ENCODE results near the gene ZNF214. TPM values are rescaled to one million over a fixed set of nuclear protein-coding genes. Genes with fewer than 3 reads are reported as not detected.

The ZNF214 gene
- total RNA-seq, 1 donor from 2014 or later = 3.7 TPM

GRCh38 chr11:7028141-7028540 is 8.0 kb upstream of the ZNF214 start:
- no peak overlapping the region for H3K4me3 ChIP-seq
- no peak overlapping the region for H3K27ac ChIP-seq
- no peaks in the 10 kb centered on the region for H3K36me3 ChIP-seq
- no peak for DNase-seq
- intact Hi-C loops (cut with DNase I) = no loop called here
- H3K9me3 ChIP-seq = no peaks in the 10 kb centered on the region
- no peak for TF ChIP-seq CTCF (IDR thresholded peaks at IDR 0.05)
- ATAC-seq = no peak
- H3K4me1 ChIP-seq = no peaks in the 10 kb centered on the region
- no peaks in the 10 kb centered on the region for H3K27me3 ChIP-seq

GRCh38 chr11:7021318-7021717 is 1.2 kb upstream of the ZNF214 start:
- Histone ChIP-seq H3K4me1 (no peaks in the 10 kb centered on the region), H3K4me3 (no peak overlapping the region), H3K36me3 (no peaks in the 10 kb centered on the region), H3K9me3 (no peaks in the 10 kb centered on the region), H3K27ac (no peak overlapping the region), H3K27me3 (no peaks in the 10 kb centered on the region)
- DNase-seq (no peak), ATAC-seq (no peak)
- intact Hi-C loops (cut with DNase I) = no loop called here
- no peak for TF ChIP-seq CTCF (IDR thresholded peaks at IDR 0.05)

GRCh38 chr11:7019500-7020182 is 505 bp downstream of the ZNF214 start:
- peak overlapping the region; percentile 61 for H3K4me3 ChIP-seq

GRCh38 chr11:7016011-7016410 is 4.1 kb downstream of the ZNF214 start:
- Histone ChIP-seq H3K36me3 (no peaks in the 10 kb centered on the region), H3K27ac (no peak overlapping the region), H3K4me3 (no peak overlapping the region), H3K4me1 (no peaks in the 10 kb centered on the region), H3K27me3 (no peaks in the 10 kb centered on the region), H3K9me3 (no peaks in the 10 kb centered on the region)
- intact Hi-C loops (cut with DNase I) = no loop called here
- no peak for ATAC-seq
- no peak for TF ChIP-seq CTCF (IDR thresholded peaks at IDR 0.05)
- no peak for DNase-seq

More at GRCh38 chr11:7019500-7020182, 505 bp downstream of the ZNF214 start:
- intact Hi-C loops (cut with DNase I) = no loop called here
- DNase-seq (peak; percentile 66), ATAC-seq (peak; percentile 48)
- no peaks in the 10 kb centered on the region for H3K9me3 ChIP-seq
- H3K27ac ChIP-seq = peak overlapping the region; percentile 83
- no peaks in the 10 kb centered on the region for H3K27me3 ChIP-seq
- no peaks in the 10 kb centered on the region for H3K4me1 ChIP-seq
- TF ChIP-seq CTCF (IDR thresholded peaks at IDR 0.05) = no peak
- no peaks in the 10 kb centered on the region for H3K36me3 ChIP-seq

GRCh38 chr11:7014118-7014517 is 6.0 kb downstream of the ZNF214 start:
- no peak overlapping the region for H3K27ac ChIP-seq
- intact Hi-C loops (cut with DNase I) = no loop called here
- no peak overlapping the region for H3K4me3 ChIP-seq
- H3K27me3 ChIP-seq = no peaks in the 10 kb centered on the region
- DNase-seq (no peak), ATAC-seq (no peak)
- H3K4me1 ChIP-seq = no peaks in the 10 kb centered on the region
- no peaks in the 10 kb centered on the region for H3K9me3 ChIP-seq
- no peak for TF ChIP-seq CTCF (IDR thresholded peaks at IDR 0.05)
- H3K36me3 ChIP-seq = no peaks in the 10 kb centered on the region

- no peaks in the 10 kb centered on the region for H3K36me3 ChIP-seq
- no peaks in the 10 kb centered on the region for H3K27me3 ChIP-seq
- no peak overlapping the region for H3K4me3 ChIP-seq
- no peaks in the 10 kb centered on the region for H3K4me1 ChIP-seq
- H3K27ac ChIP-seq = no peak overlapping the region
- no peaks in the 10 kb centered on the region for H3K9me3 ChIP-seq
- TF ChIP-seq CTCF (IDR thresholded peaks at IDR 0.05) = no peak
- DNase-seq (no peak), ATAC-seq (peak; percentile 81)
- intact Hi-C loops (cut with DNase I) = no loop called here
Measured at GRCh38 chr11:7004482-7004881, 15.7 kb downstream of the ZNF214 start.

Measured in upper lobe of right lung (tissue), 1 donor.